Keratinocyte (primary cell): ENCODE data around the gene INVS. TPM values are rescaled to one million over a fixed set of nuclear protein-coding genes. Genes with fewer than 3 reads are reported as not detected.

Source experiments
- DNase-seq: peaks from one replicate; pipeline ENCODE4 v3.0.0-alpha.2; 2011; ENCODE audit warnings: low read depth, missing footprints, low spot score
- FAIRE-seq: peaks from 2 replicates; lab custom pipeline; 2011; peaks lifted over from hg19 to GRCh38; lab: Jason Lieb, UNC
- H2AFZ ChIP-seq: 2 replicates; pipeline ENCODE4 v1.6.0; 2012; ENCODE audit warnings: low read length, control low read depth, inconsistent platforms; ENCODE audit not compliant: control insufficient read depth
- H3K27ac ChIP-seq: 2 replicates; pipeline ENCODE4 v1.5.1; 2011; ENCODE audit warnings: low read length; ENCODE audit not compliant: control insufficient read depth, insufficient read depth
- H3K27me3 ChIP-seq: 3 replicates; pipeline ENCODE4 v1.6.0; 2011; ENCODE audit warnings: low read length; ENCODE audit not compliant: control insufficient read depth, insufficient read depth; ENCODE audit errors: extremely low read depth
- H3K36me3 ChIP-seq, 2 experiments: 2 replicates in 1 of 2; 3 replicates in 1 of 2; pipeline ENCODE4 v1.5.1; 2011; ENCODE audit warnings: low read length in 2 of 2, mild to moderate bottlenecking in 1 of 2; ENCODE audit not compliant: control insufficient read depth in 2 of 2, insufficient read depth in 2 of 2; ENCODE audit errors: extremely low read depth in 1 of 2
- H3K4me1 ChIP-seq: 3 replicates; pipeline ENCODE4 v1.5.1; 2011; ENCODE audit warnings: low read length; ENCODE audit not compliant: control insufficient read depth, insufficient read depth; ENCODE audit errors: extremely low read depth
- H3K4me2 ChIP-seq: 3 replicates; pipeline ENCODE4 v1.6.0; 2011; ENCODE audit warnings: low read depth, low read length; ENCODE audit not compliant: control insufficient read depth, insufficient read depth; ENCODE audit errors: extremely low read depth
- H3K4me3 ChIP-seq, 3 experiments: fragments of 200-600 bp in 1 of 3; sonication (generic) in 1 of 3; 2 replicates in 2 of 3; 3 replicates in 1 of 3; pipeline ENCODE4 v1.5.1; 2011 to 2016; ENCODE audit warnings: low read length in 3 of 3, mild to moderate bottlenecking in 3 of 3, control low read depth in 2 of 3, inconsistent platforms in 1 of 3, low read depth in 1 of 3, mixed read lengths in 1 of 3, mixed run types in 1 of 3, moderate library complexity in 1 of 3; ENCODE audit not compliant: control insufficient read depth in 2 of 3, insufficient read depth in 2 of 3; ENCODE audit errors: extremely low read depth in 1 of 3
- H3K79me2 ChIP-seq: 2 replicates; pipeline ENCODE4 v1.6.0; 2012; ENCODE audit warnings: low read length; ENCODE audit not compliant: control insufficient read depth, insufficient read depth
- H3K9ac ChIP-seq: 3 replicates; pipeline ENCODE4 v1.6.0; 2011; ENCODE audit warnings: low read length; ENCODE audit not compliant: control insufficient read depth, insufficient read depth; ENCODE audit errors: extremely low read depth
- H3K9me1 ChIP-seq: 3 replicates; pipeline ENCODE4 v1.6.0; 2011; ENCODE audit warnings: low read length; ENCODE audit not compliant: control insufficient read depth, insufficient read depth; ENCODE audit errors: extremely low read depth
- H3K9me3 ChIP-seq: 2 replicates; pipeline ENCODE4 v1.5.1; 2012; ENCODE audit warnings: low read depth, low read length; ENCODE audit not compliant: control insufficient read depth
- H4K20me1 ChIP-seq: 3 replicates; pipeline ENCODE4 v1.6.0; 2011; ENCODE audit warnings: low read length; ENCODE audit not compliant: control insufficient read depth, insufficient read depth; ENCODE audit errors: extremely low read depth
- CTCF ChIP-seq, 3 experiments: IDR thresholded peaks in 1 of 3; conservative IDR thresholded peaks in 1 of 3; optimal IDR thresholded peaks in 1 of 3; 2 replicates in 2 of 3; 3 replicates in 1 of 3; pipeline versions ENCODE3 to v1.5.1; 2011; ENCODE audit warnings: low read length in 3 of 3, mild to moderate bottlenecking in 3 of 3, moderate library complexity in 2 of 3, control low read depth in 1 of 3, inconsistent platforms in 1 of 3; ENCODE audit not compliant: insufficient read depth in 2 of 3; ENCODE audit errors: extremely low read depth in 1 of 3
- EZH2 ChIP-seq: IDR thresholded peaks from one replicate; pipeline ENCODE4 v1.6.1; 2012; ENCODE audit warnings: inconsistent platforms, mild to moderate bottlenecking, low read length, moderate library complexity
- dilution Hi-C: fragments of 300-500 bp; cut with MboI; formaldehyde crosslinking; loops from one replicate; pipeline ENCODE4 v1.7.0; 2020; ENCODE audit warnings: low sequenced_read_pairs; ENCODE audit not compliant: extremely low pct_ligation_motif_present
- polyA plus RNA-seq, 5 experiments: library from polyadenylated mRNA; depleted of rRNA in 3 of 5; stranded (reverse) in 3 of 5; stranded (forward) in 1 of 5; unstranded in 1 of 5; fragments of >200 nt; gene quantifications; 1 replicate in 1 of 5; 2 replicates in 3 of 5; 3 replicates in 1 of 5; pipeline versions ENCODE4 v1.2.1 to v1.2.3, GENCODE V29; 2011 to 2012; ENCODE audit warnings: missing spikeins in 2 of 5, low read depth in 1 of 5, low replicate concordance in 1 of 5

Gene INVS
- polyA plus RNA-seq, 1 donor (not counting 4 experiments of a cell fraction or from before 2014, with no cell fraction given), result 21.1 TPM

- H3K79me2 ChIP-seq, result no peaks in the 10 kb centered on the region
- FAIRE-seq, result no peak
- no peaks in the 10 kb centered on the region for H3K9me3 ChIP-seq
- peaks cover 0 to 2% of the 10 kb centered on the region in 2 experiments for H3K36me3 ChIP-seq
- dilution Hi-C loops, result no loop called here
- no peaks in the 10 kb centered on the region for H3K9me1 ChIP-seq
- TF ChIP-seq EZH2 (no peak), CTCF (optimal IDR thresholded peaks at IDR 0.05 in 1 of 3, IDR thresholded peaks at IDR 0.05 in 1 of 3, conservative IDR thresholded peaks at IDR 0.05 in 1 of 3; ENCODE audit: extremely low read depth in 1 of 3, insufficient read depth in 2 of 3, low read length in 3 of 3) (no peak)
- no peak overlapping the region for H3K27ac ChIP-seq
- DNase-seq, result no peak
- H3K27me3 ChIP-seq, result no peaks in the 10 kb centered on the region
- H2AFZ ChIP-seq, result no peak overlapping the region
- H3K9ac ChIP-seq, result no peak overlapping the region
- no peaks in the 10 kb centered on the region for H4K20me1 ChIP-seq
- no peak overlapping the region for H3K4me2 ChIP-seq
- H3K4me1 ChIP-seq, result no peaks in the 10 kb centered on the region
- no peak overlapping the region for H3K4me3 ChIP-seq
Observed at GRCh38 chr9:100227636-100228035, 128.6 kb downstream of the INVS start.

DNA sequence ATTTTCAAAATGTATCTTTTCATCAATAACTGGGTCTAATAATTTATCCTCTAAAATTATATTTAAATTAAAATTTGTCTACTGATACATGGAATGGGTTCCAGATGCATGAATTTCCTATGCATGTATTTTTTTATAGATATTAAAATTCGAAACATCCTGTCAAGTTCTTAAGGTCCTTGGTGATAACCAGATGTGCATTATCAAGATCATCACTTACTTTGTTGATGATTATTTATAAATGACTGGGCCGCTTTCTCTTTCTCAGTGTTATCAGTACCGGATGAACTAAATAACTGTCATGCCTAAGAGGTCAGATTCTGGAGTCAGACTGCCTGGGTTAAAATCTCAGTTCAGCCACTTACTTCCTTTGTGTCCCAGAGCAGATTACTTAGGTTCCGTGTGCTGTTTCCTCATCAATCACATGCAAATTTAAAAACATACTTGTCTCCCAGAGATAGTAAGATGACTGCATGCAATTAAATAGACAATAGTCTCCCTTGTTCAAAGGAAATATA, 129.4 kb downstream of the INVS start:
- H3K9ac ChIP-seq, result no peak overlapping the region
- dilution Hi-C loops, result no loop called here
- H2AFZ ChIP-seq, result no peak overlapping the region
- no peaks in the 10 kb centered on the region for H3K4me1 ChIP-seq
- no peak for FAIRE-seq
- H3K4me2 ChIP-seq, result no peak overlapping the region
- no peaks in the 10 kb centered on the region for H4K20me1 ChIP-seq
- TF ChIP-seq CTCF (optimal IDR thresholded peaks at IDR 0.05 in 1 of 3, IDR thresholded peaks at IDR 0.05 in 1 of 3, conservative IDR thresholded peaks at IDR 0.05 in 1 of 3; ENCODE audit: extremely low read depth in 1 of 3, insufficient read depth in 2 of 3, low read length in 3 of 3), result no peak
- TF ChIP-seq EZH2, result no peak
- H3K79me2 ChIP-seq, result no peaks in the 10 kb centered on the region
- DNase-seq, result no peak
- no peak overlapping the region for H3K4me3 ChIP-seq
- no peaks in the 10 kb centered on the region for H3K9me3 ChIP-seq
- peaks cover 0 to 2% of the 10 kb centered on the region in 2 experiments for H3K36me3 ChIP-seq
- no peaks in the 10 kb centered on the region for H3K9me1 ChIP-seq
- H3K27me3 ChIP-seq, result no peaks in the 10 kb centered on the region
- no peak overlapping the region for H3K27ac ChIP-seq
